K562 (cell line): ENCODE results near the gene MAD1L1.

ENCODE experiments used
- CEBPB ChIP-seq: fragments of 450-650 bp; IDR thresholded peaks from 2 replicates; pipeline ENCODE4 v1.6.1; 2016; ENCODE audit warnings: missing genetic modification characterization, missing compliant biosample characterization
- CLOCK ChIP-seq: fragments of 250-450 bp; sonication (Bioruptor Pico); IDR thresholded peaks from 2 replicates; pipeline ENCODE4 v1.4.0; 2020; ENCODE audit warnings: mild to moderate bottlenecking, moderate library complexity, borderline replicate concordance
- EZH2 ChIP-seq: IDR thresholded peaks from 2 replicates; pipeline ENCODE4 v1.6.1; 2012; ENCODE audit warnings: low read depth, mild to moderate bottlenecking, inconsistent platforms, low read length, borderline replicate concordance
- IRF2 ChIP-seq: sonication (generic); formaldehyde crosslinking; IDR thresholded peaks from 2 replicates; pipeline ENCODE4 v1.8.1; 2022; ENCODE audit warnings: mild to moderate bottlenecking, missing genetic modification reagents
- PKNOX1 ChIP-seq: fragments of 450-650 bp; IDR thresholded peaks from 2 replicates; pipeline ENCODE4 v1.6.1; 2016
- POLR2A ChIP-seq: fragments of 450-650 bp; conservative IDR thresholded peaks from 2 replicates; pipeline ENCODE4 v1.6.1; 2016
- PRPF4 ChIP-seq: fragments of 200-400 bp; formaldehyde crosslinking; IDR thresholded peaks from one replicate; pipeline ENCODE4 v1.6.1; 2017; ENCODE audit warnings: low read length, low read depth, mild to moderate bottlenecking; ENCODE audit not compliant: insufficient read depth, poor library complexity, severe bottlenecking
- ZNF134 ChIP-seq: fragments of 250-450 bp; sonication (Bioruptor Pico); conservative IDR thresholded peaks from 2 replicates; pipeline ENCODE4 v1.4.0; 2020
- ZNF140 ChIP-seq: fragments of 250-450 bp; sonication (Bioruptor Pico); IDR thresholded peaks from 2 replicates; pipeline ENCODE4 v1.8.0; 2021; ENCODE audit warnings: moderate library complexity, mild to moderate bottlenecking, inconsistent platforms
- ZZZ3 ChIP-seq: fragments of 450-650 bp; IDR thresholded peaks from 2 replicates; pipeline ENCODE4 v1.6.1; 2016; ENCODE audit warnings: antibody characterized with exemption, mild to moderate bottlenecking, moderate library complexity

GRCh38 chr7:2109251-2109872, 123.4 kb downstream of the MAD1L1 start:
- TF ChIP-seq ZZZ3 (no peak), IRF2 (CRISPR knock-in tag) (no peak), ZNF134 (CRISPR knock-in tag) (no peak), POLR2A (0 out of 2 replicates have a peak, but pooled peaks have one; percentile 1), CEBPB (peak; percentile 69), ZNF140 (CRISPR knock-in tag) (no peak), PKNOX1 (no peak), PRPF4 (no peak), CLOCK (CRISPR knock-in tag) (no peak), EZH2 (no peak)
